22Rv1 (cell line): Measurements from ENCODE around the gene THEMIS.

ENCODE experiments used
- ZFX ChIP-seq: fragments of 450-650 bp; IDR thresholded peaks from 2 replicates; pipeline ENCODE4 v1.6.1; 2017; ENCODE audit warnings: antibody characterized with exemption, borderline replicate concordance
- TF ChIP-seq, protein P1 (sequence below): fragments of 450-650 bp; IDR thresholded peaks from 2 replicates; pipeline ENCODE4 v1.5.1; 2017; ENCODE audit warnings: mild to moderate bottlenecking

- TF ChIP-seq, protein P1, sequence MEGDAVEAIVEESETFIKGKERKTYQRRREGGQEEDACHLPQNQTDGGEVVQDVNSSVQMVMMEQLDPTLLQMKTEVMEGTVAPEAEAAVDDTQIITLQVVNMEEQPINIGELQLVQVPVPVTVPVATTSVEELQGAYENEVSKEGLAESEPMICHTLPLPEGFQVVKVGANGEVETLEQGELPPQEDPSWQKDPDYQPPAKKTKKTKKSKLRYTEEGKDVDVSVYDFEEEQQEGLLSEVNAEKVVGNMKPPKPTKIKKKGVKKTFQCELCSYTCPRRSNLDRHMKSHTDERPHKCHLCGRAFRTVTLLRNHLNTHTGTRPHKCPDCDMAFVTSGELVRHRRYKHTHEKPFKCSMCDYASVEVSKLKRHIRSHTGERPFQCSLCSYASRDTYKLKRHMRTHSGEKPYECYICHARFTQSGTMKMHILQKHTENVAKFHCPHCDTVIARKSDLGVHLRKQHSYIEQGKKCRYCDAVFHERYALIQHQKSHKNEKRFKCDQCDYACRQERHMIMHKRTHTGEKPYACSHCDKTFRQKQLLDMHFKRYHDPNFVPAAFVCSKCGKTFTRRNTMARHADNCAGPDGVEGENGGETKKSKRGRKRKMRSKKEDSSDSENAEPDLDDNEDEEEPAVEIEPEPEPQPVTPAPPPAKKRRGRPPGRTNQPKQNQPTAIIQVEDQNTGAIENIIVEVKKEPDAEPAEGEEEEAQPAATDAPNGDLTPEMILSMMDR: no peak
- no peak for TF ChIP-seq ZFX
These were observed 82.7 kb downstream of the THEMIS start for GRCh38 chr6:127818149-127818548.
